Measurements from ENCODE around the gene USP35. TPM values are rescaled to one million over a fixed set of nuclear protein-coding genes. Genes with fewer than 3 reads are reported as not detected.
A peak's percentile ranks its signal among the peaks of the same experiment; 100 is the strongest.

USP35 gene
- total and polyA plus RNA-seq, 9 donors: 8.0 to 18.6 (median 9.7) TPM

GRCh38 chr11:78244546-78245255, 56.0 kb downstream of the USP35 start:
- no peak overlapping the region for H3K27ac ChIP-seq
- WGBS, 3 donors: 35 to 47% (median 46%) methylated on average over 4 of the region's 4 CpGs
- TF ChIP-seq, protein P1, sequence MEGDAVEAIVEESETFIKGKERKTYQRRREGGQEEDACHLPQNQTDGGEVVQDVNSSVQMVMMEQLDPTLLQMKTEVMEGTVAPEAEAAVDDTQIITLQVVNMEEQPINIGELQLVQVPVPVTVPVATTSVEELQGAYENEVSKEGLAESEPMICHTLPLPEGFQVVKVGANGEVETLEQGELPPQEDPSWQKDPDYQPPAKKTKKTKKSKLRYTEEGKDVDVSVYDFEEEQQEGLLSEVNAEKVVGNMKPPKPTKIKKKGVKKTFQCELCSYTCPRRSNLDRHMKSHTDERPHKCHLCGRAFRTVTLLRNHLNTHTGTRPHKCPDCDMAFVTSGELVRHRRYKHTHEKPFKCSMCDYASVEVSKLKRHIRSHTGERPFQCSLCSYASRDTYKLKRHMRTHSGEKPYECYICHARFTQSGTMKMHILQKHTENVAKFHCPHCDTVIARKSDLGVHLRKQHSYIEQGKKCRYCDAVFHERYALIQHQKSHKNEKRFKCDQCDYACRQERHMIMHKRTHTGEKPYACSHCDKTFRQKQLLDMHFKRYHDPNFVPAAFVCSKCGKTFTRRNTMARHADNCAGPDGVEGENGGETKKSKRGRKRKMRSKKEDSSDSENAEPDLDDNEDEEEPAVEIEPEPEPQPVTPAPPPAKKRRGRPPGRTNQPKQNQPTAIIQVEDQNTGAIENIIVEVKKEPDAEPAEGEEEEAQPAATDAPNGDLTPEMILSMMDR (IDR thresholded peaks at IDR 0.05): no peak
- TF ChIP-seq POLR2A (IDR thresholded peaks at IDR 0.05) (no peak), EP300 (IDR thresholded peaks at IDR 0.05) (no peak)

GRCh38 chr11:78248191-78248590, 59.5 kb downstream of the USP35 start:
- no peak overlapping the region for H3K27ac ChIP-seq
- 95 to 98% (median 97%) methylated on average over 3 of the region's 3 CpGs for WGBS, 3 donors
- H3K4me3 ChIP-seq: no peak overlapping the region
- TF ChIP-seq POLR2A (IDR thresholded peaks at IDR 0.05) (no peak), EP300 (IDR thresholded peaks at IDR 0.05) (no peak)
- TF ChIP-seq, protein P1 (IDR thresholded peaks at IDR 0.05): no peak
- intact Hi-C loops (cut with DNase I): no loop called here
- no peaks in the 10 kb centered on the region for H3K36me3 ChIP-seq
- no peaks in the 10 kb centered on the region for H3K27me3 ChIP-seq
- peaks cover 0 to 7% of the 10 kb centered on the region in 2 donors for H3K9me3 ChIP-seq
- H3K4me1 ChIP-seq (ENCODE audit: insufficient read depth): peaks cover 24% of the 10 kb centered on the region
- DNase-seq: no peak

More at GRCh38 chr11:78244546-78245255, 56.0 kb downstream of the USP35 start:
- Histone ChIP-seq H3K4me3 (no peak overlapping the region), H3K4me1 (ENCODE audit: insufficient read depth) (no peaks in the 10 kb centered on the region), H3K27me3 (no peaks in the 10 kb centered on the region), H3K9me3 (peaks cover 0 to 7% of the 10 kb centered on the region in 2 donors), H3K36me3 (no peaks in the 10 kb centered on the region)
- intact Hi-C loops (cut with DNase I): no loop called here
- DNase-seq: no peak

DNA sequence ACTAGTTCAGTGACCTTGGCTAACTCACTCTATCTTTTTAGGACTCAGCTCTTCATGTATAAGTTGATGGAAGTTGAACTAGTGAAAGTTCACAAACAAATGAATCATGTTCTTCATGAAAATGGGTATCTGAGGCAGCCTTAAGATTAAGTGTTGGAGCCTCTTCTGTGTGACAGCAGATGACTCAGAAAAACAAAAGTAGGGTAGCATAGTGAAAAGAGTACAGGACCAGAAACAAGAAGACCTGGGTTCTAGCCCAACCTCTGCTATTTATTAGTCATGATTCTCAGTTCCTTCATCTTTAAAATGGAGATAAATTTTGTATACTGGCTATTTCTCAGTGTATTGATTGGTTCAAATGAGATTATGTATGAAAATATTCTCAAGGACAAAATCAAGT, 60.2 kb downstream of the USP35 start:
- Histone ChIP-seq H3K27ac (no peak overlapping the region), H3K9me3 (peaks cover 0 to 7% of the 10 kb centered on the region in 2 donors), H3K4me3 (no peak overlapping the region), H3K4me1 (ENCODE audit: insufficient read depth) (peaks cover 24% of the 10 kb centered on the region), H3K27me3 (no peaks in the 10 kb centered on the region), H3K36me3 (no peaks in the 10 kb centered on the region)
- DNase-seq: no peak
- intact Hi-C loops (cut with DNase I): no loop called here
- TF ChIP-seq POLR2A (IDR thresholded peaks at IDR 0.05) (no peak), EP300 (IDR thresholded peaks at IDR 0.05) (no peak)
- TF ChIP-seq, protein P1 (IDR thresholded peaks at IDR 0.05): no peak

DNA sequence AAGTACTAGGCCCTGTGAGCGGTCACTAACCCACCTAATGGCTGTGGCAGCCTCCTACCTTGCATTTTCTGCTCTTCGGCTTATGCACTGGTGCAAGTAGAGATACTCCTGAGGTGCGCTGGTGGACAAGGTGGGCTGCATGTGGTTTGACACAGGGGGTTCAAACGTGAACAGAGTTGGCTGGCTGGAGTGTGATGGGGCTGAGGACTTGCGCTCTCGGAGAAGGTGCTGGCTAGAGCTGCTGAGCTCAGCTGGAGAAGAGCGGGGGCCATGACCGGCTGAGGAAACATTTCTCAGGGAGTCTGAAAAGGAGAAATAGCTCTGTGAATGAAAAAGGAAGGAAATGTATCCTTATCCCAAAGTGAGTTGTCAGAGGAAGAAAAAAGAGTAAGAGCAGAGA, 61.4 kb downstream of the USP35 start:
- Histone ChIP-seq H3K4me1 (ENCODE audit: insufficient read depth) (peaks cover 30% of the 10 kb centered on the region), H3K27me3 (no peaks in the 10 kb centered on the region), H3K27ac (peak overlapping the region in 1 of 2 donors; percentile 41), H3K9me3 (peaks cover 0 to 7% of the 10 kb centered on the region in 2 donors), H3K36me3 (no peaks in the 10 kb centered on the region), H3K4me3 (no peak overlapping the region)
- 81 to 88% (median 84%) methylated on average over 8 of the region's 8 CpGs for WGBS, 3 donors
- no peak for DNase-seq
- intact Hi-C loops (cut with DNase I): loop anchor here in 2 of 4 donors (5.0 to 10.0 kb wide), 2 partner anchors 165 to 167 kb away; partner anchors contain the start of gene GAB2 (in 2 of the 2)
- TF ChIP-seq POLR2A (IDR thresholded peaks at IDR 0.05) (no peak), EP300 (IDR thresholded peaks at IDR 0.05) (no peak)
- TF ChIP-seq, protein P1 (IDR thresholded peaks at IDR 0.05): no peak
